ENCODE results near the gene HTR3D.

HTR3D gene

DNA sequence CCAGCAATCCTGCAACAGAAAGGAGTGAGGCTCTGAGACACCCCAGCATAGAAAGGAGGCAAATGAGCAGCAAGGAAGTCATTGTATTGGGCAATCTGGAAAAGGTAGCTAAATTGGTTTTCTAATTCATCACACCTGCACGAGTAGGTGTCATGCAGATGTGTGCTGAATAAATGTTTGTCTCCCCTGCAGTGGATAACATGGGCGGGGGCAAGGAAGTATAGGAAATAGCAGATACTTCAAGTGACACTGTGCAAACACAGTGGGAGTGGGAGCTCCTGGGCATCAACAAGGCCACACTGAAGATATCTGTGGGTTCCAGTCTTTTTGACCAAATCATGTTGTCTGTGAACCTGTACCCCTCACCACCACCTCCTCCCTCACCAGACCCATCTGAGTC is 50.9 kb downstream of the HTR3D start (continued):
- TF ChIP-seq, protein P1, sequence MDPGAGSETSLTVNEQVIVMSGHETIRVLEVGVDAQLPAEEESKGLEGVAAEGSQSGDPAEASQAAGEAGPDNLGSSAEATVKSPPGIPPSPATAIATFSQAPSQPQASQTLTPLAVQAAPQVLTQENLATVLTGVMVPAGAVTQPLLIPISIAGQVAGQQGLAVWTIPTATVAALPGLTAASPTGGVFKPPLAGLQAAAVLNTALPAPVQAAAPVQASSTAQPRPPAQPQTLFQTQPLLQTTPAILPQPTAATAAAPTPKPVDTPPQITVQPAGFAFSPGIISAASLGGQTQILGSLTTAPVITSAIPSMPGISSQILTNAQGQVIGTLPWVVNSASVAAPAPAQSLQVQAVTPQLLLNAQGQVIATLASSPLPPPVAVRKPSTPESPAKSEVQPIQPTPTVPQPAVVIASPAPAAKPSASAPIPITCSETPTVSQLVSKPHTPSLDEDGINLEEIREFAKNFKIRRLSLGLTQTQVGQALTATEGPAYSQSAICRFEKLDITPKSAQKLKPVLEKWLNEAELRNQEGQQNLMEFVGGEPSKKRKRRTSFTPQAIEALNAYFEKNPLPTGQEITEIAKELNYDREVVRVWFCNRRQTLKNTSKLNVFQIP (CRISPR knock-in tag; IDR thresholded peaks at IDR 0.05; ENCODE audit: borderline replicate concordance, low read depth): no peak
- TF ChIP-seq SNAI2 (CRISPR knock-in tag; IDR thresholded peaks at IDR 0.05): no peak
- no peak for TF ChIP-seq PPARA (CRISPR knock-in tag; IDR thresholded peaks at IDR 0.05; ENCODE audit: borderline replicate concordance)
- no peak for TF ChIP-seq TOX (CRISPR knock-in tag; IDR thresholded peaks at IDR 0.05; ENCODE audit: borderline replicate concordance)
- TF ChIP-seq ARNTL (CRISPR knock-in tag; IDR thresholded peaks at IDR 0.05; ENCODE audit: borderline replicate concordance, low read depth): no peak

DNA sequence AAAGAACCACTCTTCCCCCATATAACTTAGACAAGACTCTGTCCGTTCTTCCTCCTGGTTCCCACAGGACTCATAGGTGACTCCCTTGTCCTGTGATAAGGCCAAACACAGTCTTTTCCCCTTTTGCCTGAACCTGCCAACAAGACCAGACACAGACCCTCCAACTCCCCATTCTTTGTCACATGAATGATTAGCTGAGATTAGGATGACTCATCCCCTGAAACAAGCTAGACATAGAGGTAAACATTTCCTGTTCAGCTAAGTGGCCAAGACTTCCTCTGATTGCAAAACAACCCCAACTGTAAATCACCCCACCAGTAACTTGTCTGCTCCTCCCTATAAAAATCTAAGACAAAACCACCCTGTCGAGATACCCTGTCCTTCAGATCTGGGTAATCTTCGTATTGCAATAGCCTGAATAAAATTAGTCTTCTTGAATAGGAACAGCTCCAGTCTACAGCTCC is 53.9 kb downstream of the HTR3D start:
- ATAC-seq: no peak
- TF ChIP-seq TOX (CRISPR knock-in tag; IDR thresholded peaks at IDR 0.05; ENCODE audit: borderline replicate concordance) (no peak), RARB (CRISPR knock-in tag; IDR thresholded peaks at IDR 0.05) (no peak)
- TF ChIP-seq, protein P1 (CRISPR knock-in tag; IDR thresholded peaks at IDR 0.05; ENCODE audit: borderline replicate concordance, low read depth): no peak

Data from SK-N-SH treated with all-trans-retinoic acid at 6 μM for 48 hours (cell line).